Hematopoietic multipotent progenitor cell treated with erythropoietin and hydrocortisone succinate and interleukin-3 and kit ligand, for 6 days (in vitro differentiated cells): ENCODE results near the gene CDK14.

Experiments used
- DNase-seq: peaks from one replicate; pipeline ENCODE4 v3.0.0-alpha.2; 2015

The CDK14 gene

DNA sequence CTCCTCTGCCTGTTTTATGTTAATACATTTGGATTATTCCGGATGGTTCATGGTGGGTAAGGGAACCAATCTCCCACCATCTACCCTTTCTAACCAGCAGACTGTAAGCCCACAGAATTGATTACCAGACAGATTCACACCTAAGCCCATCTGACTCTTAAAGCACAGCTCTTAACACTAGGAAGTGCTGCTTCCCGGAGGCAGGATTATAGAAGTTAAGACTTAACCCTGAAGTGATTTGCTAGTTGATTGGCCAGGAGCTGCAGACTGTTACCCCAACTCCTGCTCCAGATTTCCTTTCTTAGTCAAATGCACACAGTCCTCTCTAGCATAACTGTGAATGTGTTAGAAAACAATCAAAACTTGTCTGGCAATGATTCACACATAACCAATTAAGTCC, 221.7 kb downstream of the CDK14 start:
- DNase-seq: no peak

- DNase-seq: no peak
Observed at GRCh38 chr7:90818341-90818740, 222.2 kb downstream of the CDK14 start.

- DNase-seq: no peak
Observed at GRCh38 chr7:90821961-90822620, 226.0 kb downstream of the CDK14 start.

DNA sequence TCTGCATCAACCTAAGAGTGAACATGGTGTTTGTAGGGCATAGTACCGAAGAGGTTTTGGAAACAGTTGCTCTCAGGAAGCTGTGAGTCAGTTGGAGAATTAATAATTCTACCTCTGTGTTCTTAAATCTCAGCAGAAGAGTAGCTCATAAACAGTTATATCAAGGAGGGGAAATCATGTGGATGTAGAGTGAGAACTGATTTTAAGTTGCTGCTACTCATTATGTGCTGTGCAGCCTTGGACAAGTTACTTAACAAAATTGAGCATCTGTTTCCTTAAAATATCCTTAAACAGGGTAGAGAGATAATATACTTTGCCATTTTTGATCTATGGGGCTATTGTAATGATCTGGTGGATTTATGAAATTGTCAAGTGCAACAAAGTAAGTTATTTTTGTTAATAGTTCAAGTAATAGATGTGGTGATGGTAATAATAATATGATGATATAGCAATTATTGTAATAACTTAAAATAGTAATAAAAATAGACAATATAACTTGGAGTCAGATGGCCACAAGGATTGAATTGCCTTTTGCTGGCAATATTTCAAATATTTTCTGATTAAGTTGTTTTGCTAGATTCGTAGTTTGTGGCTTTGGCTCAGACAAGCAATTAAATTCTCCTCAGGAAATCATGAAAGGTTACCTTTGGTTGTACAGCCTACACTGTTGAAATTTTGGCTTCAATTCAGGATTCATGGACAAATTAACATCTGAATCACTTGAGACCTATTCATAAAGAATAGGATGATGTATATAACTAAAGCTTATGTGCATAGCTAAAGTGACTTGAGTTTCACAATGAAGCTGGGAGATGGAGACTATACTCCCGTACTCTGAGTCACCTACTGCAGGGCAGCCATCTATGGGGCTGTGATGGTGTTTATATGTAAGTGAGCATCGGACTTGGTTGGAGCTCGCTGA, 228.5 kb downstream of the CDK14 start:
- no peak for DNase-seq

DNA sequence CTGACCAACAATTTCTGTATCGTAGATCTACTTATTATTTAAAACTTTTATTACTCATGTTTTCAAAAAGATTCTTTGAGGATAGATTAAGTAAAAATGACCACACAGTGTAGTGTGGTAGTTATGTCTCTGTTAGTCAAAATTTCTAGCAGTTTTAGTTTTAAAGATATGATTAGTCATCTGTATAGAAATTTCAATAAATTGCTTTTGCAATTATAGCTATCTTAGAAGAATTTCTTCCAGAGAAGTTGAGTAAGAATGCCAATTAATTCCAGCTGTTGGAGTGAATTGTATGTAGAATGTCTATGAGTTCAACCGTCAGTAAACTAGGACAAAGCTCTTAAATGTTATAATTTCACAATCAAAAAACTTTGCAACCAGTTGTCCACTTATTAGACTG, 229.7 kb downstream of the CDK14 start:
- DNase-seq: no peak

- no peak for DNase-seq
Observed at GRCh38 chr7:90828601-90829000, 232.5 kb downstream of the CDK14 start.

GRCh38 chr7:90830308-90830707, 234.2 kb downstream of the CDK14 start:
- no peak for DNase-seq

DNA sequence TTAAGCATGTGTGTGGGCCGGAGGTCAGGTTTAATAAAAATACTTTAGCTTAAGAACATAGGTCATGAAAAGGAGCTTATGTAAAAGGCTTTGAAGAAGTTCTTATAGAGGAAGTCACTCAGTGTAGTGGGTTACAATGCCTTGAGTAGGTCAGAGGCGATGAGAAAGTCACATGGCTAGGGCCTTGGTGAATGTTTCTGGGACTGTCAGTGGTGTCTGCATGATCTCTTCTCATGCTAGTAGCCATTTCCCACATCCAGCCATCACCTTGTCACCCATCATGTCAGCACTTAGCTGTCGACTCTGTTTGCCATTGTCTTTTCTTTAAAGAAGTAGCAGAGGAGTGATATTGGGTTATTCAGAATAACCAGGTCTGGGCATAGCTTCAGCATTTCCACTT, 236.6 kb downstream of the CDK14 start:
- DNase-seq: no peak

DNA sequence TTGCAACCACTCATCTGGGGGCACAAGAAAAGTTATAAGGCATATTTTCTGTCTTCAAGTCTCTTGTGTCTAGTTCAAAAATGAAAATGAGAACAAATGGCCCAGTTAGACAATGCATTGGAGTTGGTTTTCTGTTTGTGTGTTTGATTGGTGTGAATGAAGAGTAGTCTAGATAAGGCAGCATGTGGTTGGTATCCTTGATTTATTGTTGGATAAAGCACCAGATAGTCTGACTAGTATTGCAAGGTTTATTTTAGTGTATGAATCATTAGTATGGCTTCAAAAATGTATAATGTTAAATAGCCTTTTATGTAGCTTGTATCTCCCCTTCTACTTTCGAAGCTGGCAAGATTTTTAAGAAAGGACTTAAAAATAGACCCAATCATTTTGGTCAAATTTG, 237.3 kb downstream of the CDK14 start:
- DNase-seq: no peak

DNA sequence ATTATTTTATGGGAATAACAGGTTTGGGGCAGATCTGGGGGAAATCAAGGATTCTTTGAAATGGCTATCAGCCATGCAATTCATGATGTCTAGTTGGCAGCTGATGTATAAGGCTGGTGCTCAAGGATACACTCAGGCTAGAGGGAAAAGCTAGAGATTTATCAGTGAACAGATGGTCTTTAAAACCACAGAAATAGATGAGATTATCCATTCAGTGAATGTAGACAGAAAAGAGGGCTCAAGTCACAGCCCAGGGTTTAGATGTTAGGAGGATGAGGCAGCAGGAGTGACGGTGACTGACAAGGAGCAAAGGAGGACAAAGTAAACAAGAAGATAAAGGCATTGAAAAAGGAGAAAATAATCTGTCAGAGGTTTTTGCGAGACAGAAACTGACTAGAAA, 238.7 kb downstream of the CDK14 start:
- DNase-seq: peak; percentile 50

GRCh38 chr7:90835861-90836260, 239.7 kb downstream of the CDK14 start:
- no peak for DNase-seq

- DNase-seq: no peak
Observed at GRCh38 chr7:90836937-90837336, 240.8 kb downstream of the CDK14 start.

DNA sequence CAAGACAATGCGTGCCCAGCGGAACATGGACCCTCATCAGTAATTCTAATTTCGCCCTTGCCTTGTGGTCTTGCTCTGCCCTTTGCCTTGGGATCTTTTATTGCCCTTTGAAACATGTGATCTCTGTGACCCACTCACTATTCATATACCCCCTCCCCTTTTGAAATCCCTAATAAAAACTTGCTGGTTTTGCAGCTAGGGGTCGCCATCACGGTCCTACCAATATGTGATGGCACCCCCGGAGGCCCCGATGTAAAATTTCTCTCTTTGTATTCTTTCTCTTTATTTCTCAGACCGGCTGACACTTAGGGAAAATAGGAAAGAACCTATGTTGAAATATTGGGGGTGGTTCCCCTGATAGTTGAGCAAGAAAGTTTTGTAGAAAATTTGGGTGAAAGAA, 242.7 kb downstream of the CDK14 start:
- DNase-seq: no peak

DNA sequence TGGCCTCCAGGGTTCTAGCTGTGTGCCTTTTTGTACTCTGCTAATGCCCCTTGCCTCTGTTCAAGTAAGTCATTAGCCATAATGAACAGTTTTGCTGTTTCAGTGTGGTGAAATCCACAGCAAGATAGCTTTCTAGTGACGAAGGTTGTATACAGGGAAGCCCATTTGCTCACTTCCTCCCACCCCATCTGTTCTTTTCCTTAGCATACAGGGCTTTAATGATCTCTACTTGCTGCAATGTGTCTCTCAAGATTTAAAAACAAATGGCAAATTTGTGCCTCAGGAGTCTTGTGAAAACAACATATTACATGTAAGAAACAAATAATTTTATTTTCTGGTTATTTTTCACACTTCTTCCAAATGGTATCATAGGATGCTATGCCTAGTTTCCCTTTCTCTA, 243.2 kb downstream of the CDK14 start:
- no peak for DNase-seq

GRCh38 chr7:90839727-90840291, 243.7 kb downstream of the CDK14 start:
- no peak for DNase-seq

- no peak for DNase-seq
Observed at GRCh38 chr7:90841759-90842429, 245.8 kb downstream of the CDK14 start.

DNA sequence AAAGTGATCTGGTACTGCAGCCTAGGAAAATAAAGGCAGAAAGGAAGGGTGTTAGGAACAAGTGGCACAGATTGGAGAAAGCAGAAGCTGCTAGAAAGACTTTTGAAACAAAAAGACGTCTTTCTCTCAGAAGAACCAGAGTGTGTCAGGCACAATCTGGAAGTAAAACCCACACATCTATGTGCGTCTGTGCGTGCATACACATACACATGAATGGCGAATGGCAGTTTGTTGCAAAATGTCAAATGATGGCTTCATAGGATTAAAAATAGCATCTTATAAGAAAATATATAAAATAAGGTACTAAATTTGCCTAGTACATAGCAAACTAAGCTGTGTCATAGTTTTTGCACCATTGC, 246.3 kb downstream of the CDK14 start:
- no peak for DNase-seq

GRCh38 chr7:90843472-90843871, 247.4 kb downstream of the CDK14 start:
- DNase-seq: no peak

DNA sequence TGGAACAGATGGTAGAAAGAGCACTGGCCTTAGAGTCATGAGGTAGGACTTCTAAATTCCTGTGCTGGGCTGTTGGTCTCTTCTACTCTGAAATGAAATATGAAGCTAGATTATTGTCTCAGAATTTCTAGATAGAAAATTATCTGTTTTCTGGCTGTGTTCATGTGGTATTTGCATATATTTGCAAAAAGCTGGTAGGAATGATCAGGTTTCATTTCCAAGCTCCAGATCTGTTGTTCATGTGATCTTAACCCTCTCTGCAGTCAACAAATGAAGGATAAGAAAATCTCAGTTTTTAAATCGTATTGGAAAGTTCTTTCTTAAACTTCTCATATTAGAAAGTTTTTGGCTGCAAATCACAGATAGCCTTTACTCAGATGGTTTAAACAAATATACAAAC, 248.3 kb downstream of the CDK14 start:
- DNase-seq: no peak

- DNase-seq: no peak
Observed at GRCh38 chr7:90846192-90846591, 250.1 kb downstream of the CDK14 start.

DNA sequence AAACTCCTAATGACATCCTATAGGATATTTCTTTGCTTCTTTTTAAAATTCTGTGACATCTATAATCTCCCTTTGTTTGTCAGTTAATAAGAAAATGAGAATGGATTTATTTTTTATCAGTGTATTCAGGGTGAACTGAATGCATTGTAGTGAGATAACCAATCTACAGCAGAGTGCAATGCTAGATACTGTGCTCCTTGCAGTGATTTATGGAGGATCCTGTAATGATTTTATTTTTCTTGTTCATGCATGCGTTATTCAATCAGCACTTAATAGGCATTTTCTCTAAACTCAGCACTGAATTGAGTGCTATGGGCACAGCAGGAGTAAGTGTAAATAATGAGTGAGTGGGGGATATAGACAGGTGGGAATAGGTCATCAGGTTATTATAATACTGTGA, 253.9 kb downstream of the CDK14 start:
- no peak for DNase-seq

GRCh38 chr7:90850471-90850870, 254.3 kb downstream of the CDK14 start:
- DNase-seq: no peak

GRCh38 chr7:90853205-90853604, 257.1 kb downstream of the CDK14 start:
- DNase-seq: no peak
